Nephron progenitor cell (in vitro differentiated cells): ENCODE measurements around the gene CCDC170.
"Not testable (repeated sequence)": the region's sequence is repeated elsewhere in the genome, so short reads cannot be mapped to it uniquely, and the experiment has no call there.

Experiments used
- DNase-seq: peaks from one replicate; pipeline ENCODE4 v3.0.0; 2021
- H3K27ac Mint-ChIP-seq: 2 replicates; pipeline ENCODE4 v1.8.0; 2021; ENCODE audit warnings: mild to moderate bottlenecking, moderate library complexity, mixed read lengths
- H3K27me3 Mint-ChIP-seq: 2 replicates; pipeline ENCODE4 v1.8.0; 2021; ENCODE audit warnings: mild to moderate bottlenecking, low read depth, mixed read lengths; ENCODE audit not compliant: poor library complexity
- H3K36me3 Mint-ChIP-seq: 2 replicates; pipeline ENCODE4 v1.8.0; 2021; ENCODE audit warnings: low read depth, mixed read lengths
- H3K4me1 Mint-ChIP-seq: 2 replicates; pipeline ENCODE4 v1.8.0; 2021; ENCODE audit warnings: mixed read lengths
- H3K4me3 Mint-ChIP-seq: 2 replicates; pipeline ENCODE4 v1.8.0; 2021; ENCODE audit warnings: mild to moderate bottlenecking, moderate library complexity, mixed read lengths
- H3K9me3 Mint-ChIP-seq: 2 replicates; pipeline ENCODE4 v1.8.0; 2021; ENCODE audit warnings: mild to moderate bottlenecking, moderate library complexity, mixed read lengths
- TF ChIP-seq, protein P1 (sequence below): fragments of 200-600 bp; sonication (generic); IDR thresholded peaks from 2 replicates; pipeline ENCODE4 v1.5.0; 2021; ENCODE audit warnings: antibody characterized with exemption

Gene CCDC170

DNA sequence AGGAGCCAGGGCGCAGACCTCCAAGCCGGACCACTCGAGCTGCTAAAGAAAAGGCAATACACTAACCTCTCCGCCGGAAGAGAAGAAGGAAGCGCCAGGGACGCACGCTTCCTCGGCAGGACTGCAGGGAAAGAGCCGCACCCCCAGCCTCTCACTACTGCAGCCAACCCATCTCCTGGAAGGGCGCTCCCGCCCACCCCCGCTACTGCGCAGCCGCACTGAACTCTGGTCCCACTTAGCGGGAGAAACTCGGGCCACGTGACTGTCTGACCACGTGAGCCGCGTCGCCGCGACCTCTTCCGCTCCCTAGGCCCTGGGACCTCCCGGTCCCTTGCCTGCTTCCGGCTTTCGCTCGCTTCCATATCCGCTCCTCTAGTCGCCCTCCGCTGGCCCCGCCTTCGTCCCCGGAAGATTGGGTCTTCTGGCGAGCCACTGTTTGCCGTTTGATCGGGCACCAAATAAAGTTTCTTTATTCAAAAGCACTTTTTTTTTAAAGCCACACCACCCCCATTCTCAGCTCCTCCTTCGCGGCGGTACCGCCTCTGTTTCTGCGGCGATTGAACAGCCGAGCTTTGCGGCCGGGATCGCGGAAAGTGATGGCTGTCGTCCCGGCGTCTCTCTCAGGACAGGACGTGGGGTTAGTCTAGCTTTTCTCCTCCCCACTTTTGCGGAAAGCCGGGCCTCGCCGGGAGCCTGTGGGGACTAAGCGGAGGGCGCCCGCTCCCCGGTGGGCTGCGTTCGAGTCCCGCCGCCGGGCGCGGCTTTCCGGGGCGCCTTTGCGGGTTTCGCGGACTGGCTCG lies 41.7 kb upstream of the CCDC170 start, which contains the start of gene RMND1:
TSS of gene RMND1 (minus strand) at position 177 of the 800 bp plus-strand sequence. CDS start 6,315 bp downstream, outside the sequence.
- Mint-ChIP-seq H3K9me3 (peaks cover 21% of the 10 kb centered on the region), H3K4me3 (peak within 1 kb of the TSS; percentile 96), H3K36me3 (peaks cover 29% of the 10 kb centered on the region), H3K4me1 (peaks cover 52% of the 10 kb centered on the region), H3K27me3 (peaks cover 2% of the 10 kb centered on the region), H3K27ac (peak within 1 kb of the TSS; percentile 98)
- TF ChIP-seq, protein P1, sequence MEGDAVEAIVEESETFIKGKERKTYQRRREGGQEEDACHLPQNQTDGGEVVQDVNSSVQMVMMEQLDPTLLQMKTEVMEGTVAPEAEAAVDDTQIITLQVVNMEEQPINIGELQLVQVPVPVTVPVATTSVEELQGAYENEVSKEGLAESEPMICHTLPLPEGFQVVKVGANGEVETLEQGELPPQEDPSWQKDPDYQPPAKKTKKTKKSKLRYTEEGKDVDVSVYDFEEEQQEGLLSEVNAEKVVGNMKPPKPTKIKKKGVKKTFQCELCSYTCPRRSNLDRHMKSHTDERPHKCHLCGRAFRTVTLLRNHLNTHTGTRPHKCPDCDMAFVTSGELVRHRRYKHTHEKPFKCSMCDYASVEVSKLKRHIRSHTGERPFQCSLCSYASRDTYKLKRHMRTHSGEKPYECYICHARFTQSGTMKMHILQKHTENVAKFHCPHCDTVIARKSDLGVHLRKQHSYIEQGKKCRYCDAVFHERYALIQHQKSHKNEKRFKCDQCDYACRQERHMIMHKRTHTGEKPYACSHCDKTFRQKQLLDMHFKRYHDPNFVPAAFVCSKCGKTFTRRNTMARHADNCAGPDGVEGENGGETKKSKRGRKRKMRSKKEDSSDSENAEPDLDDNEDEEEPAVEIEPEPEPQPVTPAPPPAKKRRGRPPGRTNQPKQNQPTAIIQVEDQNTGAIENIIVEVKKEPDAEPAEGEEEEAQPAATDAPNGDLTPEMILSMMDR, result no peak
- peak; percentile 99 for DNase-seq

DNA sequence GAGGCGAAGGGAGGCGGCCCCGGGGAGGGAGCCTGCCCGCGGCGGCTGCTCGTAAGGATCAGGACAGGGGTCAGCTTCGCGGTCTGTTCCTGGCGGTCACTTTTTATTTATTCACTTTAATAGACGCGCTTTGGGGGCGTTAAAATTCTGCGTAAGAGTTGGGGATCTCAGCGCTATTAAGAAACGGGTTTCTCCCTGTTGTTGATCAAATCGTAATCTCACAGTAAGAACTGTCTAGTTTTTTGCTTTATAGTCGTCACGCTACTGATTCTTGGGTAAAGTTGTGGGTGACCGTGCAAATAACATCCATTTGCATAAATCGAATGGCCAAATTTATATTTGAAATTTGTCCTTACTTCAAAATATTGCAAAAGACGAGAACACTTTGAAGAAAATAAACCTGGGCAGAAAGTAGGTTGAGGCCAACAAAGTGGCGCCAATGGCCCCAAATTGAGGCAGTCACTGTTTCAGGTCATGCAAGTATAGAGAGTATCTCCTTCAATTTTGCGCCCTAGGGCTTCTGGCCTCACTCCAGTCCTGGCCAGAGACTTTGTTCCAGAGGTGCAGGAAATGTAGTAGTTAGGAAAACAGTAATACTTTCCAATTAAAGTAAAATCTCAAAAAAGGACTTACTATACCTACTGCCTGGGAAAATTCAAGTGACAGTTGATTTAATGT lies 40.9 kb upstream of the CCDC170 start:
- no peak for DNase-seq
- Mint-ChIP-seq H3K9me3 (peaks cover 21% of the 10 kb centered on the region), H3K27me3 (peaks cover 2% of the 10 kb centered on the region), H3K4me1 (peaks cover 55% of the 10 kb centered on the region), H3K27ac (peak overlapping the region; percentile 98), H3K36me3 (peaks cover 32% of the 10 kb centered on the region), H3K4me3 (peak overlapping the region; percentile 96)
- TF ChIP-seq, protein P1, result no peak

DNA sequence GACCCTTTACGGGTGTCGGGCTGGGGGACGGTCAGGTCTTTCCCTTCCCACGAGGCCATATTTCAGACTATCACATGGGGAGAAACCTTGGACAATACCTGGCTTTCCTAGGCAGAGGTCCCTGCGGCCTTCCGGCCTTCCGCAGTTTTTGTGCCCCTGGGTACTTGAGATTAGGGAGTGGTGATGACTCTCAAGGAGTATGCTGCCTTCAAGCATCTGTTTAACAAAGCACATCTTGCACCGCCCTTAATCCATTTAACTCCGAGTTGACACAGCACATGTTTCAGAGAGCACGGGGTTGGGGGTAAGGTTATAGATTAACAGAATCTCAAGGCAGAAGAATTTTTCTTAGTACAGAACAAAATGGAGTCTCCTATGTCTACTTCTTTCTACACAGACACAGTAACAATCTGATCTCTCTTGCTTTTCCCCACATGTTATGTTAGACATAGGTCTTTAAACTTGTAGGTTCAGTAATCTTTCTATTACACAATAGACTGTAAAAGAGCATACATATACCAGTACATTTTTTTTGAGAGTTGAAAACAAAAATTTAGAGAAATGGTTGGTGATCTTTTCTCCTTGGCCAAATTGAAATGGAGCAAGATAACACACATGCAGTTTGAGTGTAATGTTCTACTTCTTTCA lies 37.9 kb upstream of the CCDC170 start:
- H3K4me3 Mint-ChIP-seq, H3K27ac Mint-ChIP-seq, DNase-seq, H3K27me3 Mint-ChIP-seq: not testable (repeated sequence)
- peaks cover 34% of the 10 kb centered on the region for H3K36me3 Mint-ChIP-seq
- H3K9me3 Mint-ChIP-seq, result peaks cover 11% of the 10 kb centered on the region
- peaks cover 50% of the 10 kb centered on the region for H3K4me1 Mint-ChIP-seq

DNA sequence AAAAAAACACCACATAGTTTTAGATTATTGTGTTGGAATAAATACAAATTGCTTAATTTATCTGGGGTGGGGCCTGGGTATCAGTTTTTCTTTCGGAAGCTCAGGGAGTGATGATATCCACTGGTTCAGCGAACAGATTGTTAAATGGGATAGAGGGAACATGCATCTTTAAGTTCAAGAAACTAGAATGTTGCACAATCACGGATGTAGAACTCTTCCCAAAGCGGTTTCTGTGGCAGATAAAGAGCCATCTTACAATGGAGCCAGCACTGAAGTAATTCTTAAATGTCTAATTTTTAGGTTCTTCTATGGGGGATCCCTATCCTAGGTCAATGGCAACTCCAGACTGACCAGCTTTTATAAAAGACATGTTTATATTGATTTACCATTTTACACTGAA lies 32.1 kb upstream of the CCDC170 start:
- TF ChIP-seq, protein P1, result no peak
- peaks cover 8% of the 10 kb centered on the region for H3K4me1 Mint-ChIP-seq
- H3K9me3 Mint-ChIP-seq, result no peaks in the 10 kb centered on the region
- H3K36me3 Mint-ChIP-seq, result peaks cover 47% of the 10 kb centered on the region
- H3K4me3 Mint-ChIP-seq, result no peak overlapping the region
- DNase-seq, result no peak
- H3K27me3 Mint-ChIP-seq, result no peaks in the 10 kb centered on the region
- peak overlapping the region; percentile 71 for H3K27ac Mint-ChIP-seq

DNA sequence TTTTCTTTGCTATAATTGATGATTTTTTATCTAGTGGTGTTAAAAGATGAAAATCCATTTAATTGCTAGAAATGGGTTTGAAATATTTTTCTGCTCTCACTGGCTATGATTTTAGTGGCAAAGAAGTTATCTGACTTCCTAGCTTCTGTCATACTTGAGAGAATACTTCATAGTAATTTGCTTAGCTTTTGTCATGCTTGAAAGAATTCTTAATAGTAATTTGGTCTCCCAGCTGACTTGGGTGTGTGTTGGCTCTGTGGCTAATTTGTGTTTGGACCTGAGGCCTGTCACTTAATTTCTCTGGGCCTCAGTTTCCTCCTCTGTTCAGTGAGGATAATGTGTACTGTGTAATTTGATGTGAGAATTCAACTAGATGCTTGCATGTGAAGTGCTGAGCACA lies 29.1 kb upstream of the CCDC170 start:
- peaks cover 47% of the 10 kb centered on the region for H3K36me3 Mint-ChIP-seq
- no peak overlapping the region for H3K27ac Mint-ChIP-seq
- H3K4me3 Mint-ChIP-seq, result no peak overlapping the region
- no peak for DNase-seq
- H3K27me3 Mint-ChIP-seq, result no peaks in the 10 kb centered on the region
- no peaks in the 10 kb centered on the region for H3K9me3 Mint-ChIP-seq
- TF ChIP-seq, protein P1, result no peak
- no peaks in the 10 kb centered on the region for H3K4me1 Mint-ChIP-seq
